Brain microvascular endothelial cell (primary cell): ENCODE measurements around the gene ADRA2C.
"Not testable (repeated sequence)": the region's sequence is repeated elsewhere in the genome, so short reads cannot be mapped to it uniquely, and the experiment has no call there.

Experiments
- DNase-seq: peaks from one replicate; pipeline ENCODE4 v3.0.0-alpha.2; 2020
- H3K27ac ChIP-seq: fragments of 250-450 bp; sonication (Bioruptor Pico); 2 replicates; pipeline ENCODE4 v1.5.1; 2020; ENCODE audit warnings: mild to moderate bottlenecking, moderate library complexity
- H3K27me3 ChIP-seq: fragments of 250-450 bp; sonication (Bioruptor Pico); replicated peaks from 2 replicates; pipeline ENCODE4 v1.5.1; 2020; ENCODE audit warnings: mild to moderate bottlenecking
- H3K36me3 ChIP-seq: fragments of 250-450 bp; sonication (Bioruptor Pico); replicated peaks from 2 replicates; pipeline ENCODE4 v1.5.1; 2020; ENCODE audit warnings: mild to moderate bottlenecking
- H3K4me3 ChIP-seq: 2 replicates; pipeline ENCODE4 v1.5.1; 2011; ENCODE audit warnings: low read depth, mild to moderate bottlenecking, control low read depth, low read length, moderate library complexity
- CTCF ChIP-seq: IDR thresholded peaks from 2 replicates; pipeline ENCODE4 v1.5.1; 2011; ENCODE audit warnings: low read depth, mild to moderate bottlenecking, moderate library complexity, low read length, control low read depth, inconsistent platforms; ENCODE audit errors: missing control alignments
- in situ Hi-C: cut with HindIII; loops from 2 replicates; pipeline ENCODE4 v1.10.0; 2017; ENCODE audit warnings: low sequenced_read_pairs, low pct_ligation_motif_present

ADRA2C gene

DNA sequence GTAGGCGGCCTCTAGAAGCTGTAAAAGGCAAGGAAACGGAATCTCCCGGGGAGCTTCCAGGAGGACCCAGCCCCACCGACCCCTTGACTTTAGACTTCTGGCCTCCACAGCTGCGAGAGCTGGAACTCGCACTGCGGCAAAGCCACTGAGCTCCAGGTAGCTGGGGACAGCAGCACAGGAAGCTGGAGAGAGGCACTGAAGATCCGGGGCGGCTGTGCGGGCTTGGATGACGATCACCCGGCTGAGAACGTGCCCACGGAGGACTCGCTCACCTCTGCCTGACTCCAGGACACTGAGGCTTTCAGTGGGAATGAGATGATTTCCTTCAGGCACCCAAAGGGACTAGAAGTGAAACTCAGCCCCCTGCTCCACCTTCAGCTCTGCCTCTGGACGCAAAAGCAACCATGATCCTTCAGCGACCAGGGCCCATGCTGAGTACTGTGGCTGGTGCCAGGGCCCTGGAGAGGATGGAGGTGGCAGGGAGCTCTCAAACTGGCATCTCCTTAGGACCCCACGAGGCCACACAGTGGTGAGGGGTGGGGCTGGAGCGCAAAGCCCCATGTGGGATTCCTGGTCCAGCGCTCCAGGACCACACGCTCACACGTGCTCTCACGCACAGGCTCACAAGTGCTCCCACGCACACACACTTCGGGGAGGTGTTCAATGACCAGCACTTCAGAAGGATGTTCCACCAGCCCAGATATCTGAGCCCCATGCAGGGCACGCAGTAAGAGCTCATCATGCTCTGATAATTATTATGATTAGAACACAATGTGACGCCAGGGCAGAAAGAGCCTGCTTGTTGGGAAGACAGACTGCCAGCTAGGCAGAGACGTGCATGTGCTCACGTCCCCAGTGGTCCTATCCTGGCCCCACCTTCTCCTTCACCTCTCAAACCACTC, 47.2 kb downstream of the ADRA2C start:
- H3K36me3 ChIP-seq: no peaks in the 10 kb centered on the region
- no peak overlapping the region for H3K4me3 ChIP-seq
- no peak overlapping the region for H3K27ac ChIP-seq
- no peak for DNase-seq
- H3K27me3 ChIP-seq: no peaks in the 10 kb centered on the region
- in situ Hi-C loops: no loop called here
- TF ChIP-seq CTCF: no peak

- Histone ChIP-seq H3K27ac (no peak overlapping the region), H3K36me3 (no peaks in the 10 kb centered on the region), H3K27me3 (no peaks in the 10 kb centered on the region), H3K4me3 (no peak overlapping the region)
- no peak for DNase-seq
- in situ Hi-C loops: no loop called here
- no peak for TF ChIP-seq CTCF
These were observed 47.9 kb downstream of the ADRA2C start for GRCh38 chr4:3814053-3814570.

DNA sequence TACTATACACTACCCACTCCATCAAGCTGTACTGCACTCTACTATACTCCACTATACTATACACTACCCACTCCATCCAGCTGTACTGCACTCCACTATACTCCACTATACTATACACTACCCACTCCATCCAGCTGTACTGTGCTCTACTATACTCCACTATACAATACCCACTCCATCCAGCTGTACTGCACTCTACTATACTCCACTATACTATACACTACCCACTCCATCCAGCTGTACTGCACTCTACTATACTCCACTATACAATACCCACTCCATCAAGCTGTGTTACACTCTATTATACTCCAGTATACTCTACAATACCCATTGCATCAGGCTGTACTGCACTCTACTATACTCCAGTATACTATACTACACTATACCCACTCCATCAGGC, 48.7 kb downstream of the ADRA2C start:
- DNase-seq, H3K27me3 ChIP-seq, H3K4me3 ChIP-seq, H3K36me3 ChIP-seq, in situ Hi-C loops, H3K27ac ChIP-seq: not testable (repeated sequence)

DNA sequence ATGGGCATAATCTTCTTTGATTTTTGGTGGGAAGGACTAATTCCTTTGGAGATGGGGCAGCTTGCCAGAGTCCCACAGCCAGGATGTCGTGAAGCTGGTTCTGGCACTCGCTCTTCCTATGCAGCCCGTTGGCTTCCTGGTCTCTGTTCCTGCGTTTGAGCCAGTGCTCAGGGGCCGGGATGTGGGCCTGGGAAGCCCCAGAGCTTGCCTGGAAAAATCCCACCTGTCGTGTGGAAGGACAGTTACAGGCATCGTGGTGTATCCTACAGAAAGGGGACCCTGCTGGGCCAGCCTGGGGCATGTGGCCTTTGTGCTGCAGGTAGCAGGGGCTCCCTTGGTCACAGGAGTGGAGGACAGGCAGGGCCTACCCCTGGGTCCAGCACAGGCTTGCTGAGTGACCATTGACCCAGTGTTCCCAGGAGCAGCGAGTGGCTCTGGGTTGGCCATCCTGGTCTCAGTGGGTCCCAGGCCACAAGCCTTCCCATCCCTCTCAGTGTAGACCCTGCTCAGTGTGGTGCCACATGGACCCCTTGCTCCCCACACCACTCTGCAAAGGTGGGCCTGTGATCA, 50.2 kb downstream of the ADRA2C start:
- H3K27me3 ChIP-seq: no peaks in the 10 kb centered on the region
- in situ Hi-C loops: no loop called here
- H3K36me3 ChIP-seq: no peaks in the 10 kb centered on the region
- no peak for TF ChIP-seq CTCF
- DNase-seq: no peak
- H3K4me3 ChIP-seq: no peak overlapping the region
- no peak overlapping the region for H3K27ac ChIP-seq

DNA sequence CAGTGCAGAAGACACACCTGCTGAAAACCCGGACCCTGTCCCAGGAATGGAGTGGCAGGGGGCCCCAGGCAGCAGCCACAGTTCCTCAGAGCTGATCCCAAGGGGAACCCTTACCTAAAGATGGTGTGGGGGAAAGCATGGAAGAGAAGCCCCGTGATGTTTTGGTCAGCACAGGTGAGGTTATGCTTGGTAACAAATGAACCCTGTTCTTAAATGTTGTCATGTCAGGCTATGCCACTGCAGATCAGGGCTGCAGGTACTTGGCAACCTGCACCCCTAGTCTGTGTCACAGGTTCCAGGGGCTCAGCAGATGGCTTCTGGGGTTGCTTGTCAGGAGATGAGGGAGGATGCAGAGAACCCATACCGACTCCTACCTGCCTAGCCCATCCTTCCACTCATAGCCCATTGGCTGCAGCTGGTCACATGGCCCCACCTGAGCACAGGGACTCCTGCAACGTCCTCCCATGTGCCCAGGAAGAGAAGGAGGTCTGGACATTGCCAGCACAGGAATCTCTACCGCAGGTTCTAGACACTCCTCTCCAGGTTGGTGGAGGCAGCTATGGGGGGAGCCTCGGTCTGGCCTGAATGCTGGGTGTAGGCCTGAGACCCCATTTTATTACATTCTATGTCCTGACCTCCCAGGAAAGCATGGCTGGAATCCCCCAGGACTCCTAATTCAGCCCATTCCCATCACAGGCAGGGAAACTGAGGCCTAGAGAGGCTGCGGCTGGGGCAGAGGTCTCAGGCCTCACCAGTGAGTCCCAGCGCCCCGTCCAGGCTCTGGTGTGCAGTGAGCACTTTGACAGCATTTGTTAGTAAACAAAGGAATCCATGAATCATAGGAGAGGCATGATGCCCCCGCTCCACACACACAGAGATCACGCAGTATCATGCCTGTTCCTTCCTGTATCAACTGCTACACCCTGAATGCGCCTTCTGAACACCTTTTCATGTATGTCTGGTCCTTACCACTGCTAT, 51.1 kb downstream of the ADRA2C start:
- TF ChIP-seq CTCF: no peak
- no peak for DNase-seq
- in situ Hi-C loops: no loop called here
- no peaks in the 10 kb centered on the region for H3K27me3 ChIP-seq
- no peaks in the 10 kb centered on the region for H3K36me3 ChIP-seq
- no peak overlapping the region for H3K27ac ChIP-seq
- H3K4me3 ChIP-seq: no peak overlapping the region
